H1 (cell line): ENCODE results near the gene AKR7A2. TPM values are rescaled to one million over a fixed set of nuclear protein-coding genes. Genes with fewer than 3 reads are reported as not detected.

Experiments
- CTCF ChIA-PET: fragments of 300-600 bp; sonication (Branson Sonifier 250); formaldehyde crosslinking; loops from one replicate; lab custom pipeline; 2021; ENCODE audit not compliant: partially characterized antibody; lab: Charles Lee
- POLR2A ChIA-PET: fragments of 300-600 bp; sonication (Branson Sonifier 250); formaldehyde crosslinking; loops from one replicate; lab custom pipeline; 2021; ENCODE audit warnings: inconsistent platforms; ENCODE audit not compliant: partially characterized antibody; lab: Charles Lee
- DNase-seq, 2 experiments: peaks; one replicate each; pipeline versions ENCODE4 v3.0.0 to v3.0.0-alpha.2; 2010 to 2022; ENCODE audit warnings: low spot score in 2 of 2, low read depth in 1 of 2, mixed read lengths in 1 of 2
- FAIRE-seq: peaks from 2 replicates; lab custom pipeline; 2011; peaks lifted over from hg19 to GRCh38; lab: Jason Lieb, UNC
- H2AFZ ChIP-seq: 2 replicates; pipeline ENCODE4 v1.8.1; 2012; ENCODE audit warnings: low read length, inconsistent platforms
- H2AK5ac ChIP-seq: 2 replicates; pipeline ENCODE4 v1.6.1; 2013; ENCODE audit warnings: low read depth, low read length
- H2BK120ac ChIP-seq: replicated peaks from 2 replicates; pipeline ENCODE3; 2013; ENCODE audit warnings: low read depth, low read length, inconsistent platforms
- H2BK12ac ChIP-seq: 2 replicates; pipeline ENCODE4 v1.6.1; 2013; ENCODE audit warnings: low read depth, low read length
- H2BK15ac ChIP-seq: 2 replicates; pipeline ENCODE4 v1.6.1; 2013; ENCODE audit warnings: low read length
- H2BK20ac ChIP-seq: 2 replicates; pipeline ENCODE4 v1.6.1; 2013; ENCODE audit warnings: low read length
- H2BK5ac ChIP-seq: 2 replicates; pipeline ENCODE4 v1.6.1; 2013; ENCODE audit warnings: low read depth, low read length
- H3K14ac ChIP-seq: 2 replicates; pipeline ENCODE4 v1.6.1; 2013; ENCODE audit warnings: inconsistent platforms; ENCODE audit not compliant: insufficient read length
- H3K18ac ChIP-seq: 2 replicates; pipeline ENCODE4 v1.6.1; 2013; ENCODE audit warnings: low read length; ENCODE audit errors: extremely low read depth
- H3K23ac ChIP-seq: 2 replicates; pipeline ENCODE4 v1.6.1; 2013; ENCODE audit warnings: inconsistent platforms; ENCODE audit not compliant: insufficient read length
- H3K23me2 ChIP-seq: 2 replicates; pipeline ENCODE4 v1.6.1; 2013; ENCODE audit warnings: low read depth, low read length
- H3K27ac ChIP-seq: 2 replicates; pipeline ENCODE4 v1.6.1; 2011; ENCODE audit warnings: low read depth, low read length, inconsistent platforms
- H3K27me3 ChIP-seq, 4 experiments: replicated peaks in 1 of 4; 1 replicate in 1 of 4; 2 replicates in 3 of 4; pipeline versions ENCODE4 v1.6.1 to v1.8.1; 2011 to 2013; ENCODE audit warnings: low read length in 3 of 4, mild to moderate bottlenecking in 3 of 4, inconsistent platforms in 2 of 4, mixed read lengths in 2 of 4, moderate library complexity in 1 of 4; ENCODE audit not compliant: control insufficient read depth in 3 of 4, insufficient read depth in 3 of 4; ENCODE audit errors: extremely low read depth in 1 of 4
- H3K36me3 ChIP-seq, 4 experiments: 2 replicates each; pipeline versions ENCODE4 v1.6.1 to v1.8.1; 2011 to 2013; ENCODE audit warnings: mild to moderate bottlenecking in 4 of 4, low read length in 3 of 4, moderate library complexity in 2 of 4, control low read depth in 1 of 4, inconsistent platforms in 1 of 4; ENCODE audit not compliant: insufficient read depth in 4 of 4, control insufficient read depth in 2 of 4
- H3K4ac ChIP-seq: replicated peaks from 2 replicates; pipeline ENCODE3; 2013; ENCODE audit warnings: low read length, low read depth, mixed read lengths, inconsistent platforms; ENCODE audit not compliant: insufficient read length
- H3K4me1 ChIP-seq, 4 experiments: replicated peaks in 1 of 4; 1 replicate in 1 of 4; 2 replicates in 3 of 4; pipeline versions ENCODE4 v1.6.1 to v1.8.1; 2011 to 2013; ENCODE audit warnings: low read length in 3 of 4, inconsistent platforms in 2 of 4, mixed read lengths in 1 of 4; ENCODE audit not compliant: insufficient read depth in 4 of 4, control insufficient read depth in 3 of 4
- H3K4me2 ChIP-seq, 2 experiments: 2 replicates each; pipeline versions ENCODE4 v1.6.1 to v1.8.1; 2011 to 2013; ENCODE audit warnings: low read depth in 2 of 2, low read length in 2 of 2, control low read depth in 1 of 2, inconsistent platforms in 1 of 2, mild to moderate bottlenecking in 1 of 2; ENCODE audit not compliant: insufficient read depth in 1 of 2
- H3K4me3 ChIP-seq, 4 experiments: fragments of 200-600, 300-600 bp in 1 of 4; sonication (generic), shearing (Covaris generic), sonication (Bioruptor Twin) in 1 of 4; 2 replicates each; pipeline versions ENCODE4 v1.5.1 to v1.8.1; 2011 to 2016; ENCODE audit warnings: low read length in 4 of 4, low read depth in 3 of 4, control low read depth in 2 of 4, inconsistent platforms in 2 of 4, mild to moderate bottlenecking in 2 of 4, mixed read lengths in 1 of 4, moderate library complexity in 1 of 4; ENCODE audit not compliant: insufficient read depth in 2 of 4; ENCODE audit errors: extremely low read depth in 1 of 4
- H3K56ac ChIP-seq: replicated peaks from 2 replicates; pipeline ENCODE3; 2013; ENCODE audit warnings: low read depth, mild to moderate bottlenecking, mixed read lengths, low read length, inconsistent platforms; ENCODE audit not compliant: insufficient read length
- H3K79me1 ChIP-seq: 2 replicates; pipeline ENCODE4 v1.6.1; 2013; ENCODE audit warnings: low read depth, low read length, control low read depth
- H3K79me2 ChIP-seq, 2 experiments: 2 replicates each; pipeline versions ENCODE4 v1.6.1 to v1.8.1; 2012 to 2013; ENCODE audit warnings: low read length in 2 of 2, mild to moderate bottlenecking in 2 of 2, inconsistent platforms in 1 of 2; ENCODE audit not compliant: insufficient read depth in 2 of 2, control insufficient read depth in 1 of 2
- H3K9ac ChIP-seq, 4 experiments: replicated peaks in 1 of 4; 1 replicate in 1 of 4; 2 replicates in 3 of 4; pipeline versions ENCODE4 v1.6.1 to v1.8.1; 2011 to 2013; ENCODE audit warnings: low read depth in 3 of 4, low read length in 3 of 4, control low read depth in 2 of 4, mild to moderate bottlenecking in 2 of 4, moderate library complexity in 2 of 4, inconsistent platforms in 1 of 4; ENCODE audit errors: extremely low read depth in 1 of 4
- H3K9me3 ChIP-seq, 2 experiments: 2 replicates each; pipeline versions ENCODE4 v1.6.1 to v1.8.1; 2012 to 2013; ENCODE audit warnings: mild to moderate bottlenecking in 2 of 2, moderate library complexity in 2 of 2, control low read depth in 1 of 2, inconsistent platforms in 1 of 2, low read depth in 1 of 2, low read length in 1 of 2, mixed read lengths in 1 of 2; ENCODE audit not compliant: insufficient read depth in 2 of 2
- H4K20me1 ChIP-seq, 2 experiments: replicated peaks in 1 of 2; 2 replicates each; pipeline versions ENCODE3 to v1.8.1; 2011 to 2013; ENCODE audit warnings: inconsistent platforms in 2 of 2, low read length in 2 of 2, mild to moderate bottlenecking in 1 of 2; ENCODE audit not compliant: insufficient read depth in 2 of 2, control insufficient read depth in 1 of 2
- H4K5ac ChIP-seq: 2 replicates; pipeline ENCODE4 v1.6.1; 2013; ENCODE audit warnings: low read length, low read depth, mixed read lengths, inconsistent platforms; ENCODE audit not compliant: insufficient read length
- H4K8ac ChIP-seq: 2 replicates; pipeline ENCODE4 v1.8.0; 2013; ENCODE audit warnings: mild to moderate bottlenecking, moderate library complexity, low read length, inconsistent platforms; ENCODE audit not compliant: insufficient read depth; ENCODE audit errors: extremely low read depth
- H4K91ac ChIP-seq: replicated peaks from 2 replicates; pipeline ENCODE3; 2013; ENCODE audit warnings: low read length, mixed read lengths, inconsistent platforms; ENCODE audit not compliant: insufficient read length
- HDAC2 ChIP-seq, 2 experiments: fragments of 300-600 bp in 1 of 2; sonication (generic) in 1 of 2; IDR thresholded peaks; 2 replicates each; pipeline ENCODE4 v1.6.1; 2011 to 2012; ENCODE audit warnings: low read depth in 2 of 2, low read length in 2 of 2, mild to moderate bottlenecking in 2 of 2, moderate library complexity in 2 of 2, borderline replicate concordance in 1 of 2, inconsistent platforms in 1 of 2
- POU5F1 ChIP-seq: IDR thresholded peaks from 2 replicates; pipeline ENCODE4 v1.6.1; 2011; ENCODE audit warnings: low read depth, mild to moderate bottlenecking, low read length, moderate library complexity
- SIN3A ChIP-seq, 2 experiments: IDR thresholded peaks in 1 of 2; conservative IDR thresholded peaks in 1 of 2; 2 replicates each; pipeline ENCODE4 v1.6.1; 2011 to 2012; ENCODE audit warnings: low read length in 2 of 2, improper control_type of control experiment in 1 of 2, low read depth in 1 of 2, mild to moderate bottlenecking in 1 of 2
- WGBS, 2 experiments: shearing (Covaris generic) in 1 of 2; methylation state at CpG; one replicate each; pipeline versions ENCODE4 v1.1.6 to v1.1.7; 2013 to 2015; ENCODE audit warnings: low lambda C conversion rate in 2 of 2, mixed read lengths in 2 of 2, inconsistent platforms in 1 of 2, low coverage in 1 of 2, missing lambda C conversion rate in 1 of 2; ENCODE audit not compliant: insufficient replicate concordance in 2 of 2, insufficient coverage in 1 of 2, insufficient read length in 1 of 2; ENCODE audit errors: extremely low coverage in 1 of 2, missing lambda C conversion rate in 1 of 2; 5-methylcytosine and 5-hydroxymethylcytosine counted together
- polyA plus RNA-seq, 7 experiments: library from polyadenylated mRNA; depleted of rRNA in 3 of 7; stranded (reverse) in 5 of 7; unstranded in 2 of 7; fragments of >200 nt in 5 of 7; fragments of 200-250 nt in 2 of 7; gene quantifications; 1 replicate in 5 of 7; 2 replicates in 1 of 7; 4 replicates in 1 of 7; pipeline versions ENCODE4 v1.2.1 to v1.2.3, GENCODE V29; 2011 to 2013; ENCODE audit warnings: missing spikeins in 2 of 7, mixed read lengths in 2 of 7
- total RNA-seq: library from RNA; stranded (reverse); fragmentation: NEBNext Ultra II Directional; extraction: Animal tissue kit (Norgen Biotek cat#: 25700); gene quantifications from 2 replicates; pipeline ENCODE4 v1.2.1, GENCODE V29; 2021

The AKR7A2 gene
- total and polyA plus RNA-seq, 2 of the 8 experiments (the other 6 are each of a cell fraction or from before 2014, with no cell fraction given) = 32.0 to 48.3 TPM

- Histone ChIP-seq H3K79me2 (peaks cover 0 to 2% of the 10 kb centered on the region in 2 experiments; a peak in 1 of 4 replicates), H2BK15ac (no peak overlapping the region), H2BK120ac (no peak overlapping the region), H3K14ac (no peak overlapping the region), H3K23ac (peak overlapping the region; percentile 66), H3K4me2 (peak overlapping the region; percentile 89 to 98), H3K23me2 (peaks cover 10% of the 10 kb centered on the region; the same call in 1 of the 2 replicates), H3K18ac (no peak overlapping the region), H3K4ac (no peak overlapping the region), H3K4me1 (peaks cover 0 to 14% (median 8%) of the 10 kb centered on the region in 4 experiments; a peak in 6 of 7 replicates), H3K36me3 (peaks cover 0 to 15% (median 4%) of the 10 kb centered on the region in 4 experiments; a peak in 6 of 8 replicates), H3K27me3 (peaks cover 0 to 4% (median 1%) of the 10 kb centered on the region in 4 experiments; a peak in 1 of 7 replicates), H4K20me1 (peaks cover 6 to 10% of the 10 kb centered on the region in 2 experiments), H4K5ac (no peak overlapping the region), H2AK5ac (no peak overlapping the region), H4K8ac (peak overlapping the region; percentile 23; the same call in 1 of the 2 replicates), H4K91ac (no peak overlapping the region), H3K27ac (no peak overlapping the region), H2BK12ac (no peak overlapping the region), H3K79me1 (peaks cover 2% of the 10 kb centered on the region; the same call in 1 of the 2 replicates), H3K56ac (no peak overlapping the region), H3K4me3 (peak overlapping the region; percentile 66 to 91 (median 79)), H2AFZ (no peak overlapping the region), H2BK20ac (no peak overlapping the region), H3K9ac (peak overlapping the region in 3 of 4 experiments; percentile 10 to 79 (median 62); a peak in 4 of 7 replicates), H2BK5ac (no peak overlapping the region), H3K9me3 (no peaks in the 10 kb centered on the region)
- DNase-seq (no peak), FAIRE-seq (no peak)
- CTCF ChIA-PET = interaction anchor here (1.0 to 2.0 kb wide), 2 partner anchors 31 to 343 kb away, joined by 3 to 4 read pairs; no protein-coding TSS in a partner anchor
- POLR2A ChIA-PET = interaction anchor here (0.5 to 16.9 kb wide), 12 partner anchors 10 to 330 kb away, joined by 3 to 143 read pairs (median 3); partner anchors contain the start of genes AKR7A3, EMC1 and MRTO4
- TF ChIP-seq SIN3A (conservative IDR thresholded peaks at IDR 0.05 in 1 of 2, IDR thresholded peaks at IDR 0.05 in 1 of 2; ENCODE audit: low read depth in 1 of 2, low read length in 2 of 2) (0 out of 4 replicates have a peak, but pooled peaks of 1 of the 2 experiments have one; percentile 6), POU5F1 (no peak), HDAC2 (IDR thresholded peaks at IDR 0.05; ENCODE audit: borderline replicate concordance in 1 of 2, low read depth in 2 of 2, low read length in 2 of 2) (no peak)
- WGBS, 2 experiments = 62% methylated on average over 13 of the region's 13 CpGs; no CpG with 5 or more reads in 1 of the 2 experiments
Measured at GRCh38 chr1:19310720-19311502, 1.0 kb downstream of the AKR7A2 start.
